Tibial nerve (tissue), 4 donors: ENCODE results near the gene ZNF747. TPM values are rescaled to one million over a fixed set of nuclear protein-coding genes. Genes with fewer than 3 reads are reported as not detected.

Experiments used
- DNase-seq, 2 donors: peaks; one replicate each; pipeline ENCODE4 v3.0.0-alpha.2; 2019; ENCODE audit warnings: low spot score in 2 of 2
- H3K27ac ChIP-seq, 4 donors: fragments of 200-600 bp; sonication (generic) in 3 of 4; one replicate each; pipeline ENCODE4 v1.5.1; 2017 to 2019; ENCODE audit warnings: mild to moderate bottlenecking in 1 of 4
- H3K27me3 ChIP-seq, 2 donors: fragments of 200-600 bp; sonication (generic) in 1 of 2; one replicate each; pipeline versions ENCODE4 v1.5.1 to v1.6.0; 2017 to 2019
- H3K36me3 ChIP-seq, 3 donors: fragments of 200-600 bp; sonication (generic); one replicate each; pipeline ENCODE4 v1.5.1; 2018 to 2019
- H3K4me1 ChIP-seq, 4 donors: fragments of 200-600 bp; sonication (generic) in 3 of 4; one replicate each; pipeline ENCODE4 v1.5.1; 2017 to 2019
- H3K4me3 ChIP-seq, 4 donors: fragments of 200-600 bp; sonication (generic) in 3 of 4; one replicate each; pipeline ENCODE4 v1.5.1; 2017 to 2019; ENCODE audit warnings: mild to moderate bottlenecking in 1 of 4, moderate library complexity in 1 of 4
- H3K9me3 ChIP-seq, 4 donors: fragments of 200-600 bp; sonication (generic) in 3 of 4; one replicate each; pipeline ENCODE4 v1.5.1; 2017 to 2019
- EP300 ChIP-seq, 2 donors: sonication (generic); formaldehyde crosslinking; IDR thresholded peaks; one replicate each; pipeline ENCODE4 v1.6.1; 2017; ENCODE audit warnings: antibody characterized with exemption in 2 of 2, mild to moderate bottlenecking in 1 of 2
- POLR2A ChIP-seq, 2 donors: fragments of 450-650 bp; IDR thresholded peaks; one replicate each; pipeline ENCODE4 v1.6.1; 2017; ENCODE audit warnings: antibody characterized with exemption in 2 of 2, mild to moderate bottlenecking in 2 of 2, moderate library complexity in 2 of 2
- WGBS, 2 donors: methylation state at CpG; one replicate each; pipeline ENCODE4 v1.1.5; 2018; 5-methylcytosine and 5-hydroxymethylcytosine counted together
- small RNA-seq: library from RNA; depleted of rRNA; stranded (forward); fragments of <200 nt; gene quantifications from one replicate; pipeline ENCODE3, GENCODE V24; 2016
- total RNA-seq, 4 donors: library from RNA; depleted of rRNA; stranded (reverse); fragments of >200 nt; gene quantifications; one replicate each; pipeline ENCODE4 v1.1.0, GENCODE V29; 2016
- TF ChIP-seq, protein P1 (sequence below), 5 experiments: fragments of 200-600 bp in 3 of 5; fragments of 450-650 bp in 2 of 5; sonication (generic) in 3 of 5; IDR thresholded peaks; one replicate each; pipeline ENCODE4 v1.5.1; 2016 to 2019; ENCODE audit warnings: antibody characterized with exemption in 5 of 5, mild to moderate bottlenecking in 3 of 5, moderate library complexity in 2 of 5

ZNF747 gene
- total RNA-seq, 4 donors from 2014 or later = 17.4 to 22.2 (median 19.6) TPM

DNA sequence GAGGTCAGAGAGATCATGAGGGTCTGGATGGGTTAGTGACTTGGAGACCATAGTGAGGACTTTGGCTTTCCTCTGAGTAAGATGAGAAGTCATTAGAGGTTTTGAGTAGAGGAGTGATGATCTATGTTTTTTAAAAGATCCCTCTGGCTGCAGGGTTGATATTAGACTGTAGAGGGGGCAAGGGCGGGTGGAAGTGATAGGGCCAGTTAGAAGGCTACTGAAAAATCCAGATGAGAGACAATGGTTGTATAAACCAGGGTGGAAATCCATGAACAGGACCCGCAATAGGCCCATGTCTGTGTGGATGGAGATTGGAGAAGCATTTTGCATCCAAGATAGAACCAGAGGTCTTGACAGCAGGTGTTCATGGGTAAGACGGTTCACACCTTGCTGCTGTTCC lies 52.3 kb downstream of the ZNF747 start:
- no peaks in the 10 kb centered on the region for H3K4me1 ChIP-seq
- TF ChIP-seq, protein P1, sequence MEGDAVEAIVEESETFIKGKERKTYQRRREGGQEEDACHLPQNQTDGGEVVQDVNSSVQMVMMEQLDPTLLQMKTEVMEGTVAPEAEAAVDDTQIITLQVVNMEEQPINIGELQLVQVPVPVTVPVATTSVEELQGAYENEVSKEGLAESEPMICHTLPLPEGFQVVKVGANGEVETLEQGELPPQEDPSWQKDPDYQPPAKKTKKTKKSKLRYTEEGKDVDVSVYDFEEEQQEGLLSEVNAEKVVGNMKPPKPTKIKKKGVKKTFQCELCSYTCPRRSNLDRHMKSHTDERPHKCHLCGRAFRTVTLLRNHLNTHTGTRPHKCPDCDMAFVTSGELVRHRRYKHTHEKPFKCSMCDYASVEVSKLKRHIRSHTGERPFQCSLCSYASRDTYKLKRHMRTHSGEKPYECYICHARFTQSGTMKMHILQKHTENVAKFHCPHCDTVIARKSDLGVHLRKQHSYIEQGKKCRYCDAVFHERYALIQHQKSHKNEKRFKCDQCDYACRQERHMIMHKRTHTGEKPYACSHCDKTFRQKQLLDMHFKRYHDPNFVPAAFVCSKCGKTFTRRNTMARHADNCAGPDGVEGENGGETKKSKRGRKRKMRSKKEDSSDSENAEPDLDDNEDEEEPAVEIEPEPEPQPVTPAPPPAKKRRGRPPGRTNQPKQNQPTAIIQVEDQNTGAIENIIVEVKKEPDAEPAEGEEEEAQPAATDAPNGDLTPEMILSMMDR (IDR thresholded peaks at IDR 0.05) = no peak
- DNase-seq = no peak
- no peaks in the 10 kb centered on the region for H3K27me3 ChIP-seq
- no peak overlapping the region for H3K4me3 ChIP-seq
- WGBS, 2 donors = 86 to 97% methylated on average over 3 of the region's 3 CpGs
- H3K9me3 ChIP-seq = no peaks in the 10 kb centered on the region
- H3K27ac ChIP-seq = no peak overlapping the region
- no peaks in the 10 kb centered on the region for H3K36me3 ChIP-seq

DNA sequence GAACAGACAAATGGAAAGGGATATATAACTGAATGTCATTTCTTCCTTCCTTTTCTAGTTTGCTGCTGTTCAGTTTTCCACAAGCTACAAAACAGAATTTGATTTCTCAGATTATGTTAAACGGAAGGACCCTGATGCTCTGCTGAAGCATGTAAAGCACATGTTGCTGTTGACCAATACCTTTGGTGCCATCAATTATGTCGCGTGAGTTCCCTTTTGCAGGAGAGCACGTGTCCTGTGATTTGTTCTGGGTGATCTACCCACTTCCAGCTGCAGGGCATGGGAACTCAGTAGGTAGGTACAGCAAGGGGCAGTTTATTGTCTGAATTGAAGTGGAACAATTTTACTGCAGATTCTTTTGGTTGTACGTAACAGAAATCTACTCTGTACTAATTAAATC lies 53.3 kb downstream of the ZNF747 start:
- DNase-seq = no peak
- no peaks in the 10 kb centered on the region for H3K36me3 ChIP-seq
- H3K4me3 ChIP-seq = no peak overlapping the region
- no peaks in the 10 kb centered on the region for H3K4me1 ChIP-seq
- WGBS, 2 donors = 72 to 77% methylated on average over 5 of the region's 5 CpGs
- no peaks in the 10 kb centered on the region for H3K9me3 ChIP-seq
- TF ChIP-seq, protein P1 (IDR thresholded peaks at IDR 0.05) = no peak
- TF ChIP-seq EP300 (IDR thresholded peaks at IDR 0.05) (no peak), POLR2A (IDR thresholded peaks at IDR 0.05) (no peak)
- H3K27me3 ChIP-seq = no peaks in the 10 kb centered on the region
- H3K27ac ChIP-seq = no peak overlapping the region

Small RNA genes lying within 50 kb of the gene (small RNA-seq; reads per million reads assigned to genes)
- gene MIR4518 (not detected), gene RNU7-61P (not detected)

Other genes with a start within 250 kb of the ZNF747 start
- 10 to 100 TPM; 31.8 to 42.7 (median 36.1) TPM for gene CD2BP2, start 179.6 kb downstream of the ZNF747 start, total RNA-seq
- gene TBC1D10B, start 164.4 kb downstream of the ZNF747 start, total RNA-seq = 10 to 100 TPM; 25.6 to 52.2 (median 31.1) TPM
- gene MYL11, start 160.1 kb downstream of the ZNF747 start, total RNA-seq = not detected
- gene SEPTIN1, start 152.3 kb downstream of the ZNF747 start, total RNA-seq = 1 to 10 TPM in 3 of 4 donors, not detected in 1; 1.4 to 4.8 (median 3.6) TPM
- gene ZNF48, start 139.4 kb downstream of the ZNF747 start, total RNA-seq = 1 to 10 TPM; 5.5 to 7.5 (median 7.3) TPM
- gene ZNF771, start 127.3 kb downstream of the ZNF747 start, total RNA-seq = 10 to 100 TPM; 35.8 to 48.2 (median 43.0) TPM
- 10 to 100 TPM; 12.1 to 20.7 (median 16.1) TPM for gene DCTPP1, start 104.8 kb downstream of the ZNF747 start, total RNA-seq
- gene SEPHS2, start 89.0 kb downstream of the ZNF747 start, total RNA-seq = 10 to 100 TPM; 26.2 to 36.5 (median 33.5) TPM
- 1 to 10 TPM; 2.4 to 8.8 (median 2.9) TPM for gene ITGAL, start 62.1 kb downstream of the ZNF747 start, total RNA-seq
- gene ZNF768, start 8.3 kb downstream of the ZNF747 start, total RNA-seq = 10 to 100 TPM; 22.8 to 40.2 (median 31.8) TPM
- gene ZNF764, start 23.5 kb upstream of the ZNF747 start, total RNA-seq = 10 to 100 TPM; 12.5 to 16.7 (median 15.3) TPM
- gene ZNF688, start 36.9 kb upstream of the ZNF747 start, total RNA-seq = 10 to 100 TPM; 15.7 to 28.6 (median 22.9) TPM
- 10 to 100 TPM; 12.0 to 17.1 (median 14.9) TPM for gene ZNF785, start 50.8 kb upstream of the ZNF747 start, total RNA-seq
- gene ZNF689, start 75.5 kb upstream of the ZNF747 start, total RNA-seq = 10 to 100 TPM in 2 of 4 donors, 1 to 10 TPM in 2; 7.8 to 11.7 (median 10.0) TPM
- gene PRR14, start 116.1 kb upstream of the ZNF747 start, total RNA-seq = 10 to 100 TPM; 37.4 to 43.7 (median 40.1) TPM
- gene FBRS, start 123.6 kb upstream of the ZNF747 start, total RNA-seq = 10 to 100 TPM; 26.2 to 46.8 (median 31.7) TPM
- 10 to 100 TPM; 17.2 to 42.6 (median 31.0) TPM for gene SRCAP, start 164.3 kb upstream of the ZNF747 start, total RNA-seq
- 10 to 100 TPM; 29.9 to 46.2 (median 33.3) TPM for gene PHKG2, start 213.6 kb upstream of the ZNF747 start, total RNA-seq
- gene CFAP119, start 227.2 kb upstream of the ZNF747 start, total RNA-seq = 10 to 100 TPM in 1 of 4 donors, 1 to 10 TPM in 3; 3.7 to 12.6 (median 8.2) TPM
- gene RNF40, start 227.5 kb upstream of the ZNF747 start, total RNA-seq = 100 to 1,000 TPM in 1 of 4 donors, 10 to 100 TPM in 3; 71.7 to 127 (median 91.5) TPM